Suprapubic skin (tissue), 4 donors: Measurements from ENCODE around the gene RECK.

ENCODE experiments used
- EP300 ChIP-seq: sonication (generic); formaldehyde crosslinking; IDR thresholded peaks from one replicate; pipeline ENCODE4 v1.6.1; 2017; ENCODE audit warnings: antibody characterized with exemption
- POLR2A ChIP-seq, 2 donors: fragments of 450-650 bp; IDR thresholded peaks; one replicate each; pipeline ENCODE4 v1.6.1; 2017; ENCODE audit warnings: antibody characterized with exemption in 2 of 2, mild to moderate bottlenecking in 2 of 2, moderate library complexity in 2 of 2
- POLR2AphosphoS5 ChIP-seq, 3 donors: sonication (generic); formaldehyde crosslinking; IDR thresholded peaks; one replicate each; pipeline ENCODE4 v1.6.1; 2017; ENCODE audit warnings: antibody characterized with exemption in 3 of 3
- TF ChIP-seq, protein P1 (sequence below), 2 donors: fragments of 200-600 bp in 1 of 2; fragments of 450-650 bp in 1 of 2; sonication (generic) in 1 of 2; IDR thresholded peaks; one replicate each; pipeline ENCODE4 v1.5.1; 2016 to 2019; ENCODE audit warnings: antibody characterized with exemption in 2 of 2, mild to moderate bottlenecking in 1 of 2, moderate library complexity in 1 of 2

DNA sequence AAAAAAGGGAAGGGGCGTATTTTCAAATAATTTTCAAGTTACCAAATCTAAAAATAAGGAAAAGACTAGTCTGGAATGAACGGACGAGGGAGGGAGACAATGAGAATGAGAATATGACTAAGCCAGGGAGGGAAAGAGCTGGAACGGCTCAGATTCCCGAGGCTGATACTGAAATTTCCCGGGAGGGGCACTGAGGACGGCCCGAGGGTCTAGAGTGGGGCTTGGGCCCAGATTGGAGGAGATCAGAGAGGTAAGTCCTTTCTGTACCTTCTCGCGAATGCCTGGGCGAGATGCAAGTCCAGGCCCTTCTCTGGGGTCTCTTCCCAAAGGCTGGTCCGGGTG lies 129.1 kb downstream of the RECK start:
- TF ChIP-seq, protein P1, sequence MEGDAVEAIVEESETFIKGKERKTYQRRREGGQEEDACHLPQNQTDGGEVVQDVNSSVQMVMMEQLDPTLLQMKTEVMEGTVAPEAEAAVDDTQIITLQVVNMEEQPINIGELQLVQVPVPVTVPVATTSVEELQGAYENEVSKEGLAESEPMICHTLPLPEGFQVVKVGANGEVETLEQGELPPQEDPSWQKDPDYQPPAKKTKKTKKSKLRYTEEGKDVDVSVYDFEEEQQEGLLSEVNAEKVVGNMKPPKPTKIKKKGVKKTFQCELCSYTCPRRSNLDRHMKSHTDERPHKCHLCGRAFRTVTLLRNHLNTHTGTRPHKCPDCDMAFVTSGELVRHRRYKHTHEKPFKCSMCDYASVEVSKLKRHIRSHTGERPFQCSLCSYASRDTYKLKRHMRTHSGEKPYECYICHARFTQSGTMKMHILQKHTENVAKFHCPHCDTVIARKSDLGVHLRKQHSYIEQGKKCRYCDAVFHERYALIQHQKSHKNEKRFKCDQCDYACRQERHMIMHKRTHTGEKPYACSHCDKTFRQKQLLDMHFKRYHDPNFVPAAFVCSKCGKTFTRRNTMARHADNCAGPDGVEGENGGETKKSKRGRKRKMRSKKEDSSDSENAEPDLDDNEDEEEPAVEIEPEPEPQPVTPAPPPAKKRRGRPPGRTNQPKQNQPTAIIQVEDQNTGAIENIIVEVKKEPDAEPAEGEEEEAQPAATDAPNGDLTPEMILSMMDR (IDR thresholded peaks at IDR 0.05): no peak
- TF ChIP-seq POLR2A (IDR thresholded peaks at IDR 0.05): no peak
- TF ChIP-seq POLR2AphosphoS5 (IDR thresholded peaks at IDR 0.05): no peak
- no peak for TF ChIP-seq EP300
